Renal cortical epithelial cell (primary cell): ENCODE data around the gene ZNF384. TPM values are rescaled to one million over a fixed set of nuclear protein-coding genes. Genes with fewer than 3 reads are reported as not detected.
A peak's percentile ranks its signal among the peaks of the same experiment; 100 is the strongest.

Experiments used
- DNase-seq: peaks from one replicate; pipeline ENCODE4 v3.0.0-alpha.2; 2011; ENCODE audit warnings: low read depth
- total RNA-seq: library from RNA; depleted of rRNA; stranded (reverse); fragments of >200 nt; gene quantifications from 2 replicates; pipeline ENCODE4 v1.2.3, GENCODE V29; 2014

The ZNF384 gene
- total RNA-seq, 1 donor from 2014 or later = 18.4 TPM

DNA sequence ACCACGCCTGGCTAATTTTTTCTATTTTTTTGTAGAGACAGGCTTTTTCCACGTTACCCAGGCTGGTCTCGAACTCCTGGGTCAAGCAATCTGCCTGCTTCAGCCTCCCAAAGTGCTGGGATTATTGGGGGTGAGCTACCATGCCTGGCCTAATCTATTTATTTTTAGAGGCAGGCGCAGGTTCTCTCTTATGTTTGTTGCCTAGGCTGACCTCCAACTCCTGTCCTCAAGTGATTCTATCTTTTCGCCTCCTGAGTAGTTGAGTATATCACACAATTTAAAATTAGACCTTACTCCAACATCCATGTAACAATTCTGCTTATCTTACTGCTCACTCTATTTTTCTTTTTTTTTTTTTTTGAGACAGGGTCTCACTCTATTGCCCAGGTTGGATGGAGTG lies 35.2 kb downstream of the ZNF384 start:
- DNase-seq = no peak

DNA sequence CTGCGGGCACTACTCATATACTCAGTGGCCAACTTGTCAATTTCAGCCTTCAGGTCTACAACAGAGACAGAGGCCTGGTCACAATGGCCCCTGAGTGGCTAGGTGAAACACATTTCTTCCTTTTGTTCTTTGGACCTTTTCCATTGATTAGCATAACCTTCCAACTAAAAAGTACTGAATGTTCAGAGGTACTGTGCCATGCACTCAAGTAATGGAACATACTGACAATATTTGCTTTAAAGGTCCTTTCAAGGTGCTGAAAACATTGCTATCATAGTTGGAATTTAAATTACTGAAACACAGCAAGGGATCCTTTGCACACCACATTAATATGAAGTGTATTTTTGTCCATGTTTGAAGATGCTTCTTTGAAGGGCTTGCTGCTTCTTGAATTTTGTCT lies 35.8 kb downstream of the ZNF384 start:
- no peak for DNase-seq

DNA sequence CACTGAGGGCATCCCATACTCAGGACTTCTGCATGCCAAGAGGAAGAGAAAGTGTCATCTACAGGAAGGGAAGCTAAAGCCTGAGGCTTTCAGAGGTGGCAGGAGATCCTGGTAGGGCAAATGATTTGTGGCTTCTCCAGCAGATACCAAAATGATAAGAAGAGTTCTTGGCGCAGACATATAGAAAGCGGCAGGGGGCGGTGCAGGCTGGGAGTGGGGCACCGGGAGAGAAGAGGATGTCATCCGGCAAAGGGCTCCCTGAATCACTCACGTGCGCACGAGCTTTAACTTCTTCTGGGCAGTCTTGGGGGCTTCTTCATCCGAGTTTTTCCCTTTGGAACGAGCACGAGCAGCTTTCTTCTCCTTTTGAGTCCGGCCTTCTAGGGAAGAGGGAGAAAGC lies 36.8 kb downstream of the ZNF384 start:
- no peak for DNase-seq

DNA sequence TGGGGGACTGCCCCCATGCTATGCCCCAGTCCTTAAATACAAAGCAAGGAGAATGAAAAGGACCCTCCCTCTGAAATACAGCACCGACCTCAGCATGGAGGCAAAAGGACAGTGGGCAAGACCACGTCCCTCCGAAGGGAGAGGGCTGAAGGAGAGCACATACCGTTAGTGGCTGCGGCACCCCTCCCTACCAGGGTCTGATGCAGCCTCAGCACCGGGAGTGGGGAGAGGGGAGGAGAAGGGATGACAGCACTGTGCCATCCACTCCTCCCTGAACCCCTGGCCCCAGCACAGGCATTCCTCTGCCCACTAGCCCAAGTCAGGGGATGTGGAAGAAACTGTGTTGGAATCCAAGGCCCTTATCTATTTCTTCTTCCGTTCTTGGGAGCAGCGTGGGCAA lies 38.3 kb downstream of the ZNF384 start:
- DNase-seq = no peak

DNA sequence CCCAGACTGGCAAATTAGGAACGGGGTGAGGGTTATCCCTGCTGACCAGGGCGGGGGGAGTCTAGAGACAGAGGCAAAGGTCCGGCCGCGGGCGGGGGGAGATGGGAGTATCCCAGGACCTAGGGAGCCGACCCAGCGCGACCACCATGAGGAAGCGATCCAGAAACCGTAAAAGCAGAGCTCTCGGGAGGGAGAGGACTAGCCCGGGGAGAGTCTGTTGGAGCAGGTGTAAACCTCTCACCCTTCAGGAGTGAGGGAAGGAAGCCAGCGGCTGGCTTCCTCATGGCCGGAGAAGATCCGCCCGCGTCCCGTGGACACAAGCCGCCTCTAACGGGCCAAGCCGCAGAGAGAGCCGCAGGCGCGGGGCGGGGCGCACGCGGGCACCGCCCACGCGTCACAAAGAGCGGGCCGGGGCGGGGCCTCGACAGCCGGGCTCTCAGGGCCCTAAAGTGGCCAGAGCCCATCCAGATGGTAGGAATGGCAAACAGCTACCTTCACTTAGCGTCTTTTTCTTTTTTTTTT lies 42.0 kb downstream of the ZNF384 start, which contains the start of gene ACRBP:
ACRBP (minus strand) TSS at position 350 of the 522 bp plus-strand sequence; CDS start at position 284, 66 bp downstream.
- peak; percentile 42 for DNase-seq

DNA sequence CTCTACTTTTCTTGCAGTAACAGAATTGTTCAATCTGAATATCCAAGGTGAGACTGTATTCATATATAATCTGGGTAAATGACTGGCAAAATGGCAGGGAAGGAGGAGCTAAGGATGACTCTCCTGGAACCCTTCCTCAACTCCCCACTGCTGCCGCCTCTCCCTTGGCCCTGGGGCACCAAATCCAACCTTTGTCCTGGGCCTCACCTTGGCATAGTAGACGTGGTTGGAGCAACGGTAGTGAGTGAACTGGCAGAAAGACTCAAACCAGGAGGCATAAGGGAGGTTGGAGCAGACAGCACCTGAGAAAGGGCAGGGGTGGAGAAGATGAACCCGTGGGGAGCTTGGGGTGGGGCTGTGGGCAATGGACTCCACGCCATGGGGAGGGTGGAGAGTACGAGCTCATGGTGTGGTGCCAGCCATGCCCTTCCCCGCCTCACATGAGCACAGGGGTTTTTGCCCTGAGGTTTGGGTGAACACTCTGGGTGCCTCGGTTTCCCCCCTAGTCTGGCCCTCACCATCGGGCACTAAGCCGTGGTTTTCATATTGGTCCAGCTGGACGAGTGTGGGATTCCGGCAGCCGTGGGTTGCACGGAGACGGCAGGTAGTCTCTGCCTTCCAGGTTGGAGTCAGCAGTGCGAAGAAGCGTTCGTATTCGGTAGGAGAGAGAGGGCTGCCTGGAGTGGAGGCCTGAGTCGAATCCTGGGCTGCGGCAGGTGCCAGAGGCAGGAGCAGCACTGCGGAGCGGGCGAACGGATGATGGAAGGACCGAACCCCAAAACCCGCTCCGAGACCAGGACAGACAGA lies 42.7 kb downstream of the ZNF384 start:
- DNase-seq = no peak

DNA sequence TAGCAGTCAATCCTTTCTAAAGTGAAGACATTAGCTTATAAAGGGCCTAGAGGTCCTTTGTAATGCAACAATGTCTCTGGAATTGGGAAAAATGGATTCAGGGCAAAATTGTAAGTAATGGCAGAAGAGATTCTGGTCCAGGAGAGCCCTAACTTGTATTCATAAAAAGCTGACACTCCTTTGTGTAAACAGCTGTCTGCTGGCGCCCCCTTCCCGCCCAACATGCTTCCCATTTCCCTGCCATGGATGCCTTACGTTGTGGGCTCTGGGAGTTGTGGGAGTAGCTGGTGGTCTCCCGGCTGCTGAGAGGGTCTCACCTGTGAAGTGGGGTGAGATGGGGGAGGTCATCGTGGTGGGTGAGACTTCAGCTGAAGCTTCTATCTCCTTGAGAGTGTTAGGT lies 44.3 kb downstream of the ZNF384 start:
- DNase-seq = no peak

DNA sequence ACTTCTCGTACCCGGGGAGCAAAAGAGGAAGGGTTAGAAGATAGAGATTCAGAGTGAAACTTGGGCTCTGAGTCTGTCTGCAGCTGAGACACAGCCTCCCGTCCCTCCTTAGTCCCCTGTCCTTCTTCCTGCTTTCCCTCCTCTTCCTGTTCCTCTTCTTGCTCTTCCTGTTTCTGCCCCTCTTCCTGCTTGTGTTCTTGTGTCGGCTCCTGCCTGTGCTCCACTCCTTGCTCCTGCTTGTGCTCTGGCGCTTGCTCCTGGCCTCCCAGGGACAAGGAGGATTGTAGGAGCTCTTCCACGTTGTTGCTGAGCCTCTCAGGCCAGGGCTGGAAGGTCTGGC lies 44.9 kb downstream of the ZNF384 start:
- no peak for DNase-seq

DNA sequence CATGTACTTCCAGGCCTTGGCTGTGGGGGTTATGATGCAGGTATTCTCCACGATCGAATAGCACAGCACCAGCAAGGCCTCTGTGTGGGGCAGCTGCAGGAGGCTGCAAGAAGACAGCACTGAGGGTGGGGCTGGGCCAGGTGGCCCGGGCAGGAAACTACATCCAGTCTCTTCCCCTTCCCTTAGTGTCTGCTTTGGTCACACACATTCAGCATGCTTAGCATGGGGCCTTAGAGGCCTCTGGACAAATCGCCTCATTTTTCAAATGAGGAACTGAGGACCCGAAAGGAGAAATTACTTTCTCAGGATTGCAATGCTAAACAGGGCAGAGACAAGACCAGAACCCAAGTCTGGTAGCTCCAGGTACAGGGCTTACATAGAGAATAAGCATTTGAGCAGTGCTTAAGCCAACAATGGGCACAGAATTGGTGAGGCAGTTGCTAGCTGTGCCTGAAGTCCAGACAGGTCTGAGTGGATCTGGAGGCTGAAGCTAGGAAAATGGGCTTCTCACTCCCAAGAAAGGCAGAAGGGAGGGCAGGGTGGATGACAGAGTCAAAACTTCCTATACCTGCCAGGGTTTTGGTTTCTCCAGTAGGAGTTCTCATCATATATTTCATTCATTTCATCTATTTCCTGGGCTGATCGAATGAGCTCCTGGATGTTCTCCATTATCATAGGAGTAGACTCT lies 45.5 kb downstream of the ZNF384 start:
- no peak for DNase-seq

DNA sequence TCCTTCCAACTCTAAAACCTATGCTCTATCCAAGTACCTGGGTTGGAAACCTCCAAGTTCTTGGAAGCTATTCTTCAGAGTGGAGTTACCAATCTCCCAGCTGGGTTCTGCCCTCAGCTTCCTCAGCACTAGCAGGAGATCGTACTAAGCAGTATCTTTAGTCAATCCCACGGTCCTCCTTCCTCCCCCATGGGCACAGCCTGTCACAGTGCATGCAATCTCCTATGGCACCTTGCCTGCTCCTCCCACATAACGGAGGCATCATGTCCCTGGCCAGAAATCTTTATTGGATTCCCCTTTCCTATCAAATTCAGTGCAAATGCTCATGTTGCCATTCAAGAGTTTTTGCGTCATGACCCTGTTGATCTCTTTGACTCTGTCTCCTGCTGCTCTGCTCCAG lies 48.0 kb downstream of the ZNF384 start:
- no peak for DNase-seq

DNA sequence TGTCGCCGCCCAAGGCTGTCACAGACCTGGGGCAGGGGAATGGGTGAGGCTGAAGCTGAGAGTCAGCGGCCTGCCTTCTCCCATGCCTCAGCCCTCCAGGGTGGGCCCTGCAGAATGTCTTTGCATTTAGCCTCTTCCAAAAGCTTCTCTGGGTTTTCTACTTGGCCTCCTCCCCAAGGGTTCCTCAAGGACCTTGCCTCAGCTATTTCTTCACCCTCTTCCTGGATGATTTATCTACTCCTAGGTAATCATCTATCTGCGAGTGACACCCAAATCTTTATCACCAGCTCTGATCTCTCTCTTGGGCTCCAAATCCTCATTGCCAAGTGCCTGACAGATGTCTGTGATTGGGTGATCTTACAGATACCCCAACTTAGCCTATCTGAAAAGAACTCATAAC lies 48.7 kb downstream of the ZNF384 start:
- DNase-seq = no peak

DNA sequence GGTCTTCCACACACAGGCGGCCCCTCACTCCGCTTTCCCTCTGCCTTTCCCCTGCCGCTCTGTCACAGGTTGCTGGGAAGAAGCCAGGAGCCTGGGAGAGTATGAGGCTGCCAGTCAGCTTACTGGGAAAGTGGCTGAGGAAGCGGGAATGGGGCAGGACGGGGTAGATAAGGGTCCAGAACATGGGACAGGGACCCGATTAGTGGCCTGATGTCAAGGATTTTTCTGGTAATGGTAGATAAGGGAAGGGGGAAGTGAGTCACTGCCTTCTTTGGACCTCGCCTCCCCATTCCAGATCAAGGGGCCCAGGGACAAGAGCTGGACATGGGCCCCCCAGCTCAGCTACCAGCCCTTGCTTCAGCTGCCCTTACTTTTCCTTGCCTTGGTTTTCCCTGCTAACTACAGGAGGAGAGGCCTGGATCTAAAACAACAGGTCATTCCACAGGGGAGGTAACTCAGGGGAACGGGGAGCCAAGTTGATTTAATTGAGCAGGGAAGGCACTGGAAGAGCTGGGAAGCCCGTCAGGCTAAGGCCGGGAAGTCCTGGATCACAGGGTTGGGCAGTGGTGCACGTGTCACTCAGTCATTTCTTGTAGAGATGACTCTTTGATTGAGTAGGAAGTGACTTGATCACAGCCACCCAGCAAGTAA lies 49.9 kb downstream of the ZNF384 start:
- no peak for DNase-seq

DNA sequence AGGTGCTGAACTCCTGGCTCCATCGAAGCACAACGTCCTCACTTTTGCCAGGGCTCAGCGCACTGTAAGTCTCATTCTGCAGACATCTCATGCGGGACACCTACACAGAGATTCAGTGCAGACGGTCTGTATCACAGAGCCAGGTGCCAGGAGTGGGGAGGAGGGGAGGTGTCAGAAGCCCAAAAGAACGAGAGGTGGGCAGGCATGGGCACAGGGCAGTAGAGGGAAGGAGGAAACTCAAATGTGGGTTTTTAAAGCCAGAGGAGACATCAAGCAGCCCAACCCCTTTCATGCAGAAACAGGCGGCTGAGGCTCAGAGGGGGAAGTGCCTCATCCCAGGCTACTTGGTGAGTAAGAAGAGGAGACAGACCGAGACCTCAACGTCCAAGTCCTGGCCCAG lies 50.9 kb downstream of the ZNF384 start:
- no peak for DNase-seq

DNA sequence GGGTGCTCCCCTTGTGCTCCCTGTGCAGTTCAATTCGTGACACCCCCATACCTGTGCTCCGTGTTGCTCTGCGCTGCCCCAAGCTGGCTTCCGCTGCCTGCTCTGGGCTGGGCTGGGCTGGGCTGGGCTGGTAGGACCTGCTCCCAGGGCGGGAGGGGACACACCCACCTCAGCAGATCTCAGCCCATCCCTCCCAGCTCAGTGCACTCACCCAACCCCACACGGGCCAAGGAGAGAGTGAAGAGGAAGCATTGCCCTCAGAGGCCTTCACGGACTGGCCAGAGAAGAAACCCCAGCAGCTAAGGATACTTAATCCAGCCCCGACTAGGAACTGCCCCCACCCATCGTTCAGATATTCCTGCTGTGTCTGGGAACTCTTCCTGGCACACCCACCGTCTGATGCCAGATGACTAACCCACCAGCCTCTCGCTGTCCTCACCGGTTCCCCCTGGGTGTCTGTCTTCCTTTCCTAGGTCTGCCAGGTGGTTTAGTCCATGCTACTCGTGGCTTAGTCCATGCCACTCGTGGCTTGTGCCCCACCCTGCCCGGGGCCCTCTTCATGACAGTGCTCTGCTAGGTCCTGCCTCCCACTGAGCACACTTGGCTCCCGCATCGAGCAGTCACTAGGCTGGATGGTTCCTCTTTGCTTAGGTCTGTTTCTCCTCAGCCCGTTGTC lies 53.2 kb downstream of the ZNF384 start, which contains the start of gene LPAR5:
LPAR5 (minus strand) TSS at position 104 of the 676 bp plus-strand sequence. CDS start 14,711 bp downstream, outside the sequence.
- peak; percentile 13 for DNase-seq

DNA sequence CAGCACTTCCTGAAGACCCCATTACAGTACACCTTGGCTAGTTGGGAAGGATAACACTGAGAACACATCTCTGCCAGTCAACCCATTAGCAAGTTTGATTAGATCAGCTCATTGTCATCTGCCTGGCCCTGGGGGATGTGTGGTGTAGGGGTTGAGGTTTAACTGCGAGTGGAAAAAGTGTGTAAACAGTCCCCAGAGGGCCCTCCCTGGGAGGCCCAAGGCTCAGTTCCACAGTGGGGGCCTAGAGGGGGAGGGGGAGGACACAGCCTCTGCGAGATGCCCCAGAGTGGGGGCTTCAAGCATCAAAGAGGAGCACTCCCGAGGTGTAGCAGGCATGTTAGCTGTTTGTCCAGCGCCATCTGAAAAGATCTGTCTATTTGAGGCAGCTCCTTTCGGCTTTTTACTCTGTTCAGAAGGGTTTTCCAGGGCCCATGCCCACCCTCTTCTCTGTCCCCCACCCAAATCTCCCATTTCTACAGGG lies 53.8 kb downstream of the ZNF384 start:
- DNase-seq = no peak

DNA sequence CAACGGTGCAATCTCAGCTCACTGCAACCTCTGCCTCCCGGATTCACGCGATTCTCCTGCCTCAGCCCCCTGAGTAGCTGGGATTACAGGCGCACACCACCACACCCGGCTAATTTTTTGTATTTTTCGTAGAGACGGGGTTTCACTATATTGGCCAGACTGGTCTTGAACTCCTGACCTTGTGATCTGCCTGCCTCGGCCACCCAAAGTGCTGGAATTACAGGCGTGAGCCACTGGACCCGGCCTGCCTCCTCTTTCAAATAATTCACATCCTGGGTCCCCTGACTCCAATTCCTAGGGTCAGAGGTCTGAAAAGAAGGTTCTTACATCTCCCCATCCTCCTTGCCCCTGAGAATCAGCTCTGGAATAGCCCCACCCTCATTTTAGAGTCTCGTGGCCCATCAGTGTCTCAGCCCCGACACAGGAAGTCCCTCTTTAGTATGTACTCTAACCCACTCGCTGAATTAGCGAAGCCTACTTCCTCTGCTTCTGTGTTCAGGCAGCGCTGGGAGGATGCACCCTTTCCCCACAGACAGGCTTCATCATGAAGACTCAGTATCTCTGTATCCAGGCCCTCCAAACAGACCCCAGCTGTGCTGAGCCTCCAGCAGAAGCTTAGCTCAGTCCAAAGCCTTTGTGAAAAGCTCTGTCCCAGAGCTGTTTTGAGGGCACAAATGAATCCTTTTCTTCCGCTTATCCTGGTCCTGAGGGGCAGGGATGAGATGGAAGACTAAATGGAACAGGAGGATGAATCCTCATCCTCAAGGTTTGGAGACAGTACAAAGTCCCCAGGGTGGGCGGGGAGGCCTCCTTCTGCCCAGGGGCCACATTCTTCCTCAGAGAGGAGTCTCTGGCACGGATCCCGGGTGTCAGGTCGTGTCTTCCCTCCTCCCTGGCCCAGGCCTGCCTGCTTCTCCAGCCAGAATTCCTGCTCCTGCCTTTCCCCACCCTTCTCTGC lies 56.9 kb downstream of the ZNF384 start:
- no peak for DNase-seq

DNA sequence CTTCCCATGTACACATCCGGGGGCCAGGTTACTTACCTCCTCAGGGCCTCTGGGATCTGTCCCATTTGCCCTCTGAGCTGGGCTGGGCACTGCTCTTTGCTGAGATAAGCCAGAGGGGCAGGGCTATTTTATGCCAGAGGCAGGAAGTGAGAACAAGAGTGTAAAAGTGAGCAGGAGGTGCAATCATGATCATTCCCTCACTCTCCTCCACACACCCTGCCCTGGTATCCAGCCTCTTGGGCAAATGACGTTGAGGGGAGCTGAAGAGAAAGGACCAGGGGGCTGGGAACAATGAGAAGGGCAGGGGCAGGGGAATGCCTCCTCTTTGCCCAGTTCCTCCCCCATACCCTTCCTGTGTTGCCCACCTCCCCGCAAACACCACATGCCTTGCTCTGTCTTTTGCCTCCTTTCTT lies 57.6 kb downstream of the ZNF384 start:
- DNase-seq = no peak

DNA sequence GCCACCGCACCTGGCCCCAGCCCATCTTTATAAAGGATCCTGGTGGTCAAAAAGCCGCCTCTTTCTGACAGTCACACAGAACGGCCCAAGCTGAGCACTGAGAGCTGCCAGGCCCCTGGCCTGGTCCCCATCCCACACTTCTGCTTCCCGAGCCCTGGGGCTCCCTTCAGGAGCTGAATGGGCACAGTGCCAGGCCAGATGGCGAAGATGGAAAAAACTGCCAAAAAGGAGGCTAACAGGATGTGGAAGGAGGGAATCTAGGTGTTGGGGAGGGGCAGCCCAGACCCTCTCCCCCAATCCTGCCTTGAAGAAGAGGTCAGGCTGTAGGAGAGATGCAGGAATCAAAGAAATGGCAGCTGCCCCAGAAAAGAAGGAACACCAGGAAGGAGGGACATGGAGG lies 58.4 kb downstream of the ZNF384 start:
- DNase-seq = no peak

DNA sequence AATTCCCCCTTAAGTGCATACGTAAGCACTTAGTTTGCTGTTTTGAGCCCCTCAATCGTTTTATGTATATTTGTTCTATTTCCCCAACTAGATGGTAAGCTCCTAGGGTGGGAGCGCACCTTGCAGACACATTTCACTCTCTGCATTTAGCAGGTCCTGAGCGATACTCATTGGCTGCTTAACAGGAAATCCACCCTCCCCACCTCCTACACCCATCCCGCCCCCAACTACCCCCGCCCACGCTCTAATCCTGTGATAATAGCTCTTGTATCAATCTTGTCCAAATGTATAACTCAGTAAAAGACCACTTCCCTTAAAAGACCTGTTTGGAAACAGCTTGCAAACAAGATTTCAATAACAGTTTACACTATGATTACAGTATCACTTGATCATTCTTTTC lies 61.6 kb downstream of the ZNF384 start:
- no peak for DNase-seq

DNA sequence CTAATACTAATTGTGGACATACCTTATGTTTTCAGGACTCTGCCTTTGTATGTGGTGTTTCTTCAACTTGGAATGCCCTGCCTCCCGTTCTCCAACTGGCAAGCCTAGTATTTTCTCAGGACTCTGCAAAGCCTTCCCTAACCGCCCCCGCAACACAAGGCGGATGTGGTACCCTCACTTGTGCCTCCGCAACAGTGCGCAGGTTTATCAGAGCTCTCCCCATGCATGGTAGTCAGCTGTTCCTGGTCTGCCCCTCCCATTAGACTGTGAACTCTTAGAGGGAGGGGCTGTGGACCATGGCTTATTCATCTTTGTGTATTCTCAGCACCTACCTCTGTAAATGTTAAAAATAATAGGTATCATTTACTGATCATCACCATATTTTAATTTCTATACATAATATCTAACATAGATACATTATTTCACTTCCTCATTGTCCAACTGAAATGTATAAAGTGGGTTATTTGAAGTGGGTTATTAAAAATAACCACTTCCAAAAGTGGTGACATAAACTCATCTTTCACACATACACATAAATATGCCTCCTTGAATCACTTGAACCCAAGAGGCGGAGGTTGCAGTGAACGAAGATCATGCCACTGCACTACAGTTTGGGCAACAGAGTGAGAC lies 62.4 kb downstream of the ZNF384 start:
- DNase-seq = no peak
